Activated T-helper 17 cell treated with anti-CD3 and anti-CD28 coated beads, Interleukin-2, amount 50 U/mL, for 72 hours (primary cell): Measurements from ENCODE around the gene NAGPA. TPM values are rescaled to one million over a fixed set of nuclear protein-coding genes. Genes with fewer than 3 reads are reported as not detected.
A peak's percentile ranks its signal among the peaks of the same experiment; 100 is the strongest.

ENCODE experiments used
- ATAC-seq: fragments of 150-1000 bp; cut with Tn5 transposase; replicated peaks from 2 replicates; pipeline ENCODE4 v1.10.0; 2021; ENCODE audit warnings: mild to moderate bottlenecking, moderate library complexity
- H3K27ac Mint-ChIP-seq: one replicate; pipeline ENCODE4 v1.8.0; 2022; ENCODE audit warnings: mixed read lengths
- H3K27me3 Mint-ChIP-seq: one replicate; pipeline ENCODE4 v1.8.0; 2022; ENCODE audit warnings: mixed read lengths
- H3K36me3 Mint-ChIP-seq: one replicate; pipeline ENCODE4 v1.8.0; 2022; ENCODE audit warnings: low read depth, mild to moderate bottlenecking, mixed read lengths
- H3K4me1 Mint-ChIP-seq: one replicate; pipeline ENCODE4 v1.8.0; 2022; ENCODE audit warnings: mixed read lengths
- H3K4me3 Mint-ChIP-seq: one replicate; pipeline ENCODE4 v1.8.0; 2022; ENCODE audit warnings: mild to moderate bottlenecking, mixed read lengths
- H3K9me3 Mint-ChIP-seq: one replicate; pipeline ENCODE4 v1.8.0; 2022; ENCODE audit warnings: mixed read lengths
- total RNA-seq, 2 donors: library from RNA; stranded (reverse); gene quantifications; one replicate each; pipeline ENCODE4 v1.2.3, GENCODE V29; 2022

Gene NAGPA
- total RNA-seq, 2 donors from 2014 or later, result 8.5 to 18.6 TPM

DNA sequence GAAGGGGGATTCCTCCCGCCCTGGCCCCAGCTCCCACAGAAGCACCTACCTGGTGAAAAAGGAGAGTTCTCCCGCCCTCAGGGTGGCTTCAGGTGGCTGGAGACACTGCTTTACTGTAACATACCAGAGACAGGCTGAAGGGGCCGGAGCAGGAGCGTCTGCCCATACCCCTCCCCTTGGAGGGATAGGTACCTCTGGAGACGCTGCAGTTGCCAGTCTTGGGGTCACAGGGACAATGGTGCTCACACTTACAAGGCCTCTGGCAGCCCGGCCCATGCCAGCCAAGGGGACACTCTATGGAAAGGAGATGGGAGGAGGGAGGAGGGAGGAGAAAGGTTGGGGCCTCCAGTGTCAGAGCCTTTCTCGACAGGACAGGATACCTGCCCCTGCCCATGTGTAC is 6.6 kb downstream of the NAGPA start:
- Mint-ChIP-seq H3K4me3 (no peak overlapping the region), H3K27me3 (no peaks in the 10 kb centered on the region), H3K4me1 (no peaks in the 10 kb centered on the region), H3K9me3 (no peaks in the 10 kb centered on the region), H3K36me3 (peaks cover 5% of the 10 kb centered on the region), H3K27ac (no peak overlapping the region)
- ATAC-seq, result no peak

DNA sequence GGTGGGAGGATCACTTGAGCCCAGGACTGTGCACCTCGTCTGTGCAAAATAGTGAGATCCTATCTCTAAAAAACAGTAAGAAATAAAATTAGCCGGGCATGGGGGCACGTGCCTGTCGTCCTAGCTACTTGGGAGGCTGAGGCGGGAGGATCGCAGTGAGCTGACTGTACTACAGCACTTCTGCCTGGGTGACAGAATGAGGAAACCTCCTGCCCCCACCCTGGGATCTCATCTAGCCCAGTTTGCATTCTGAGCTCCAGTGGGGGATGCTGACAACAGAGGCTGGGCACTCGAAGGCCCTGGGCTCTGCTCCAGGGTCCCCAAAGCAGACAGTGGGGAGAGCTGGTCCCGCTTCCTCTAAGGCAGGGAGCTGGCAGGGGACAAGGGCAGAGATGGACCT is 7.1 kb downstream of the NAGPA start:
- ATAC-seq, result no peak
- Mint-ChIP-seq H3K4me1 (no peaks in the 10 kb centered on the region), H3K4me3 (no peak overlapping the region), H3K36me3 (peaks cover 5% of the 10 kb centered on the region), H3K27me3 (no peaks in the 10 kb centered on the region), H3K9me3 (no peaks in the 10 kb centered on the region), H3K27ac (no peak overlapping the region)

DNA sequence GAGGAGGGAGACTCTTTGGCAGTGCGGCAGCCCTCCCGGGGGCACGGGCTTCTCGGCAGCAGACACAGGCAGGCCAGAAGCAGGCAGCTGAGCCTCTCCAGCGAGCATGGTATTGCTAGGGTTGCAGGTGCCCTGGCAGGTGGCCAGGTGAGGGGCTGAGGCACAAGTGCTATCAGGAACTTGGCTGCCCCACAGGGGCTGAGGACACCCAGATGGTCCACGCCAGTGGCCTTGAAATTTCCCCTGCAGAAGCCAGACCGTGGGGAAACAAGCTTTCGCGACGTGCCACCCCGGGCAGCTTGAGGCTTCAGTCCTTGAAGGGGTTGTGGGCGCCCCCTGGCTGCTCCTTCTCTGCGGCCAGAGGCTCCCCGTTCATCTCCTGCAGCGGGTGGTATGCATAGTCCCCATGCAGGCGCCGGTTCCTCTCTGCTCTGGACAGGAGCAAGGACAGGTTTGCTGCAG is 8.5 kb downstream of the NAGPA start:
- ATAC-seq, result no peak
- no peaks in the 10 kb centered on the region for H3K27me3 Mint-ChIP-seq
- peaks cover 5% of the 10 kb centered on the region for H3K36me3 Mint-ChIP-seq
- no peaks in the 10 kb centered on the region for H3K9me3 Mint-ChIP-seq
- no peak overlapping the region for H3K4me3 Mint-ChIP-seq
- no peak overlapping the region for H3K27ac Mint-ChIP-seq
- H3K4me1 Mint-ChIP-seq, result no peaks in the 10 kb centered on the region

DNA sequence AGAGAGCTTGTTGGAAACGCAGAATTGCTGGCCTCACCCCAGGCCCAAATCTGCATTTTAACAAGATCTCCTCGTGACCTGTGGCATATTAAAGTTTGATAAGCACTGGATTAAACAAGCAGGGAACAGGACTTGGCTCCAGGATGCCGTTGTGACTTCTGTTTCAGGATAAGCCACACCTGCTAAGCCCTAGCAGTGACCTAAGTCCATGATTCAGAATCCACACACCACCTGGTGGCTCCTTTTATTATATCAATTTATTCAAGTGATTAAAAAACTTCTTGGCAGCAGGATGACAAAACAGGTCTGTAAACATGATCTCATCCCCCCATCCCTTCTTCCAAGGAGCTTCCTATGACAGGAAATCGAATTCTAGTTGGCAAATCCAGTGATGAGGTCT is 9.1 kb downstream of the NAGPA start:
- Mint-ChIP-seq H3K27ac (no peak overlapping the region), H3K27me3 (no peaks in the 10 kb centered on the region), H3K4me3 (no peak overlapping the region), H3K9me3 (no peaks in the 10 kb centered on the region), H3K4me1 (no peaks in the 10 kb centered on the region), H3K36me3 (peaks cover 5% of the 10 kb centered on the region)
- ATAC-seq, result no peak

DNA sequence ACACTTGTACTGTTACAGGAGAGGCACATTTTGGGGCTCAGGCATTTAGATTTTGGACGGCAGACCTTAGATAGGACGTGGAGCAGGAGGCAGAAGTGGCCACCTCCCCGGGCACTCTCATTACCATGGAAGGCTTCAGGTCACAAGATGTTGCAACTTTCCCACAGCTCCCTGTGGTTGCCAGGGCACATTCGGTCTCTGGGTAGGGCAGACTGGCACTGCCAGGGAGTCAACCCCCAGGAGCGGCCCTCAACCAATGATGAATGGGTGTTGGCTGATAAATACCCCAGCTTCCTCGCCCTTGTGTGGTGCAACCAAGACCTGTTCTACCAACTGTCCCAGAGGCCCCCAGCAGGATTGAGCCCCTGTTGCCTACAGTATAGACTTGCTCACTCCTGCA is 11.2 kb downstream of the NAGPA start:
- Mint-ChIP-seq H3K27ac (no peak overlapping the region), H3K4me1 (no peaks in the 10 kb centered on the region), H3K4me3 (no peak overlapping the region), H3K36me3 (no peaks in the 10 kb centered on the region), H3K9me3 (no peaks in the 10 kb centered on the region), H3K27me3 (no peaks in the 10 kb centered on the region)
- no peak for ATAC-seq

DNA sequence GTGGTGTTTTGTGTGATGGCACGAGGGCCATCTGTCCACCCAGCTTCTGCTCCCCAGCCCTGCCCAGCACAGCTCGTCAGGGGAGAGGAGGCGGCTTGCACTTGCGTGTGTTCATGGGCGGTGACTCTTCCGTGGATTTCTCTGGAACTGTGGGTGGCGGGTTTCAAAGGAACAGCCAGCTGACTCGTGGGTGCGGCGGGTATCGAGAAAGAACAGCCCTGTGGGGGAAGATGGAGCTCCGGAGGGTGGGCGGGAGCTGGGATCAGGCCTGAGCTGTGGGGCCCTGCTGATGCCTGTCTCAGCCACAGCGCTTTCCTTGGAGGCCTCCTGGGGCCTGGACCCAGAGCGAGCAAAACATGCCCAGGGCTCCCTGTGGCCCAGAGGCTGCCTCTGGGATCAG is 13.2 kb downstream of the NAGPA start:
- no peak for ATAC-seq
- Mint-ChIP-seq H3K4me1 (no peaks in the 10 kb centered on the region), H3K27ac (no peak overlapping the region), H3K27me3 (no peaks in the 10 kb centered on the region), H3K4me3 (no peak overlapping the region), H3K9me3 (no peaks in the 10 kb centered on the region), H3K36me3 (no peaks in the 10 kb centered on the region)

DNA sequence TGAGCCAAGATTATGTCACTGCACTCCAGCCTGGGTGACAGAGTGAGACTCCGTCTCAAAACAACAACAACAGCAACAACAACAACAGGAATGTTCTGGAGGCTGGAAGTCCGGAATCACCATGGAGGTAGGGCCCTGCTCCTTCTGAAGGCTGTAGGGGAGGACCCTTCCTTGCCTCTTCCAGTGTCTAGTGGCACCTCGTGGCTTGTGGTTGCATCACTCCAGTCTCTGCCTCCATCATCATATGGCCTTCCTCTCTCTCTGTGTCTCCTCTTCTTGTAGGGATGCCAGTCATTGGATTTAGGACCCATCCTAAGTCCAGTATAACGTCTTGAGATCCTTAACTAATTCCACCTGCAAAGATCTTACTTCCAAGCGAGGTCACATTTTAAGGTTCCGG is 14.0 kb downstream of the NAGPA start:
- no peak overlapping the region for H3K27ac Mint-ChIP-seq
- H3K4me3 Mint-ChIP-seq, result no peak overlapping the region
- H3K4me1 Mint-ChIP-seq, result no peaks in the 10 kb centered on the region
- no peak for ATAC-seq
- H3K36me3 Mint-ChIP-seq, result no peaks in the 10 kb centered on the region
- no peaks in the 10 kb centered on the region for H3K9me3 Mint-ChIP-seq
- no peaks in the 10 kb centered on the region for H3K27me3 Mint-ChIP-seq

DNA sequence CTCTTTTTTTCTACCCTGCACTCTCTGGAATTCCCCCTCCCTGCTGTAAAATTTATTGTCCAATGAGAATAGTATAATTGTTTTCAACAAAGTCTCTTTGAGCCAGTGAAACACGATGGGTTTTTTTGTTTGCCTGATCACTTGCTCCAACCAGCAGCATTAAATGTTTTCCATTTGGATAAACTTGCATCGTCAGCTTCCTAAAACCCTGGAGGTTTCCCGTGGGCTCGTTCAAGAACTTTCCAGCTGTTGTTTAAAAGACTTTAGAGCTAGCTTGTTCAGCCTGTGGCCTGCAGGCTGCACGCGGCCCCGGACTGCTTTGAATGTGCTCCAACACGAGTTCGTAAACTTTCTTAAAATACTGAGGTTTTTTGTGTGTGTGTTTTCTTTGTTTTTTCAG is 14.9 kb downstream of the NAGPA start:
- Mint-ChIP-seq H3K36me3 (no peaks in the 10 kb centered on the region), H3K27me3 (no peaks in the 10 kb centered on the region), H3K27ac (no peak overlapping the region), H3K4me1 (no peaks in the 10 kb centered on the region), H3K4me3 (no peak overlapping the region), H3K9me3 (no peaks in the 10 kb centered on the region)
- ATAC-seq, result no peak

DNA sequence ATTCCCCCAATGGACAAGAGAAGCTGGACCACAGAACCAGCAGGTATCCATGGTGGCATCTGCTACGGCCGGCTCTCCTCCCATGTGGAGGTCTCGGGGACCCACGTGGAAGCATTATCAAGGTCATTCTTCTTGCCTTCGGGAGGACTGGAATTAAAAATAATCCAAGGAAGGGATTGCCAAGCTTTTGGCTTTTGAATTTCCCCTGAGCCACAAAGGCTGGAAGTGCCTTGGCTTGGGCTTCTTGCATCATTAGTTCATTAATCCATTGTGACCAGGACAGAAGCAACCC is 16.1 kb downstream of the NAGPA start:
- Mint-ChIP-seq H3K27me3 (no peaks in the 10 kb centered on the region), H3K9me3 (no peaks in the 10 kb centered on the region), H3K4me1 (no peaks in the 10 kb centered on the region), H3K27ac (no peak overlapping the region), H3K36me3 (no peaks in the 10 kb centered on the region), H3K4me3 (no peak overlapping the region)
- no peak for ATAC-seq

DNA sequence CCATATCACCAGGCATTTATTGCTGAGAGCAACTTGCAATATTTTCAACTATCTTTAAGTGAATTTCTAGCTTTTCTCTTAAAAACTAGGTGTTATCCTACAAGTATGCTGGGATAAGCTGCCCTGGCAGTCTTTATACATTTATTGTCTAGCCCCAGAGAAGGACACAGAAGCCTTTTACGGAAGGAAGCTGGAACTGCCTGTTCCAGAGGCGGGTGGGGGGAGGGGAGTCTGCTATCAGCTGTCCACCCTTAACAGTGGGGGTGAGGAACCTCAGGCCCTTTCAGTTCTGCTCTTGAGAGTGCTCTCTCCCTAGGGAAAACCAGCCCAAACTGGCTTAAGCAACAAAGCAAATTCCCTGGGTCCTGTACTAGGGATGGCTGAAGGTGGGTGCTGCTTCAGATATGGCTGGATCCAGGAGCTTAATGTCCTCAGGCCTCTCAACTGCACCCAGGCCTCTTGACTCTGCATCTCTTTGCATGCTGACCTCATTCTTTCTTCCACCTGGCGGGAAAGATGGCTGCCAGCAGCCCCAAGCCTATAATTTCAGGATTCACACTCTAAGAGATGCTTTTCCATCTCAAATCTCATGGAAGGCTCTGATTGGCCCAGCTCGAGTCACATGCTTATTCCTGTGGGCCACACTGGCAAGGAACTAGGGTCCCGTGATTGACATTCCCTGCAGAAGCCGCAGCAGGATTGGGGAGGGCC is 16.6 kb downstream of the NAGPA start:
- Mint-ChIP-seq H3K27ac (no peak overlapping the region), H3K4me3 (no peak overlapping the region), H3K27me3 (no peaks in the 10 kb centered on the region), H3K36me3 (no peaks in the 10 kb centered on the region), H3K9me3 (no peaks in the 10 kb centered on the region), H3K4me1 (no peaks in the 10 kb centered on the region)
- no peak for ATAC-seq

DNA sequence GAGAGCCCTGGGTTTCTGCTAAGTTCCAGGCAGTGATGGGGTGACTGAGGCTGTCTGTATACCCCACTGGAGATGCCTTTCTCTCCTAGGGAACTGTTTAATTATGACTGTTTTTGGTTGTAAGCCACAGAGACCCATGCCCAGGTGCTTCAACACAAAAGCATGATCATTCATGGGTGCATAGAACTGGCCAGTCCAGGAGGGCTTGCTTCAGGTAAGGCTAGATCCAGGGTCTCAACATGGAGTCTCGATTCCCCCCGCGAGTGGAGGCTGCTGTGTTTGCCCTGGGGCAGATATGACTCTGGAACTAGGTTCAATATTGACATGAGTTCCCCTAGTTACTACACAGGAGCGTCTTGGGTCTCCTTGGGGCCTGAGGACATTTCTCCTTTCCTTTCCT is 17.8 kb downstream of the NAGPA start:
- H3K36me3 Mint-ChIP-seq, result no peaks in the 10 kb centered on the region
- no peak overlapping the region for H3K4me3 Mint-ChIP-seq
- ATAC-seq, result no peak
- H3K9me3 Mint-ChIP-seq, result no peaks in the 10 kb centered on the region
- H3K27ac Mint-ChIP-seq, result no peak overlapping the region
- no peaks in the 10 kb centered on the region for H3K4me1 Mint-ChIP-seq
- no peaks in the 10 kb centered on the region for H3K27me3 Mint-ChIP-seq

DNA sequence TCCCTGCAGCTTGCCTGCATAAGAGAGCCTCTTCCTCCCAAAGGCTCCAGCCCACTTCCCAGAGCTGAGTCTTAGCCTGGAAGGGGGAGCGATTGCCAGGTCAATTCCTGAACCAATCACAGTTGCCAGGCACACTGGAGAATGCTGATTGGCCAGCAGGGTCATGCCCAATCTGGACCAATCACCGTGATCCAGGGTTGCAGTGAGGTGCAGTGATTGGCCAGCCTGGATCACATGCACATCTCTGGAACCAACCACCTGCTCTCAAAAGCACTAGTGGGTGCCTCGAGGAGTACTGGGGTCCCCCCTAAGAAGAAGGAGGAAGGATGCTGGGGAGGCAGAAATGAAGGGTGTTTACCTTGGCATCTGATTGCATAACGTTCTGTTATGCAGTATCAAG is 18.4 kb downstream of the NAGPA start:
- H3K4me1 Mint-ChIP-seq, result no peaks in the 10 kb centered on the region
- H3K36me3 Mint-ChIP-seq, result no peaks in the 10 kb centered on the region
- no peak overlapping the region for H3K27ac Mint-ChIP-seq
- no peaks in the 10 kb centered on the region for H3K27me3 Mint-ChIP-seq
- H3K4me3 Mint-ChIP-seq, result no peak overlapping the region
- peak; percentile 28 for ATAC-seq
- no peaks in the 10 kb centered on the region for H3K9me3 Mint-ChIP-seq

DNA sequence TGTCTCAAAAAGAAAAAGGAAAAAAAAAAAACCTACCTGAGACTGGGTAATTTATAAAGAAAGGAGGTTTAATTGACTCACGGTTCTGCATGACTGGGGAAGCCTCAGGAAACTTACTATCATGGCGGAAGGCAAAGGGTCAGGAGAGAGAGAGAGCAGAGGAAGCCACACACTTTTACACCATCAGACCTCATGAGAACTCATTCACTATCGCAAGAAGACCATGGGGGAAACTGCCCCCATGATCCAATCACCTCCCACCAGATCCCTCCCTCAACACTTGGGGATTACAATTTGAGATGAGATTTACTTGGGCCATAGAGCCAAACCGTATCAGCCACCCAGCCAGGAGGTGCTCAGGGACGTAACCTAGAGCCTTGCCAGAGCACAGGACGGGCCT is 20.8 kb downstream of the NAGPA start:
- no peak overlapping the region for H3K27ac Mint-ChIP-seq

DNA sequence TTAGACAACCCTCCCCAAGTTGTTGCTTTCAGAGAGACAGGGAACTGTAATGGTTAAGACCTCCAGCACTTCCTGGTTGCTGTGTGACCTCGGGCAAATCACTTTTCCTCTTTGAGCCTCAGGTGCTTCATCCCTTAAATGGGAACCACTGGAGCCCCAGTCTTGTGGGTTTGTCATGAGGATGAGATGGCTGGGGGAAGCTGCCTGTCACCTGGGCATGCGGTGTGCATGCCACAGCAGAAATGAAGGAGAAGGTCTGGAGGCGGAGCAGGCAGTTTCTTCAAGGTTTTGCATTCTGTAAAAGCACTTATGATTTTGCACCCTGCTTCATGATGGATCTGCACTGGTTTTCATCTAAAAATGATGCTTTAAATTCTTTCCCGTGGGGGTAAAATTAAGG is 22.1 kb downstream of the NAGPA start:
- H3K27ac Mint-ChIP-seq, result no peak overlapping the region

More for the DNA sequence above, 20.8 kb downstream of the NAGPA start:
- H3K9me3 Mint-ChIP-seq, result no peaks in the 10 kb centered on the region
- H3K36me3 Mint-ChIP-seq, result no peaks in the 10 kb centered on the region
- no peak for ATAC-seq
- H3K4me1 Mint-ChIP-seq, result no peaks in the 10 kb centered on the region
- no peak overlapping the region for H3K4me3 Mint-ChIP-seq
- H3K27me3 Mint-ChIP-seq, result peaks cover 8% of the 10 kb centered on the region

DNA sequence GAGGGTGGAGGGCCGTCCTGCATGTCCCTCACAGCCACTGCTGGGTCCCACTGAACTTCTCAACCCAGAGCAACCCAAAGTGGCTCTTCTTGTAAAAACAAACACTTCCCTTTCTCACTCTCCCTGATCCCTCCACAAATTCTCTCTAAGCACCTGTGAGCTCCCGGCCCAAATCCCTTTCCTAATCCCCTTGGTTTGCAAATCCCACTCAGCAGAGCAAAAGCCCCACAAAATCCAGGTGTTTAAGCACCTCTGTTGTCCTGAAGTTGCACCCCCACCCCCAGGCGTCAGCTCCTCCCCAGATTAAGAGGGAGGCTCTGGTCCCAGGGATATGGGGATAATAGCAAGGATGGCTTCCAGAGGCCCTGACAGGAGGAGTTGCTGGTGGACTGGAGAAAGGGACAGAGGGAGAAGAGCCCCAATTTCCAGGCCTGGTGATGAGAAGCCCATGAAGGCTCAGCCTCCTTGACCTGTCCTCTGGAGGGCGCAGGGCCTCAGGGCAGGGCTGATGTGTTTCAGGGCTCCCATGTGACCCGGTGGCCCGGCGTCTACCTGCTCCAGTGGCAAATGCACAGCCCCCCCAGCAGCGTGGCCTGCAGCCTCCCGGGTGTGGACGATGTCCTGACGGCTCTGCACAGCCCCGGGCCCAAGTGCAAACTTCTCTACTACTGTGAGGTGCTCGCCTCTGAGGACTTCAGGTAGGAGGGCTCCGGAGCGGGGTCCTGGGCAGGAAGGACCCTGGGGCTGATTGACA is 23.0 kb downstream of the NAGPA start:
- ATAC-seq, result no peak
- no peaks in the 10 kb centered on the region for H3K36me3 Mint-ChIP-seq
- H3K9me3 Mint-ChIP-seq, result no peaks in the 10 kb centered on the region
- no peak overlapping the region for H3K27ac Mint-ChIP-seq
- no peak overlapping the region for H3K4me3 Mint-ChIP-seq
- H3K27me3 Mint-ChIP-seq, result peaks cover 8% of the 10 kb centered on the region
- H3K4me1 Mint-ChIP-seq, result no peaks in the 10 kb centered on the region

More for the DNA sequence above, 22.1 kb downstream of the NAGPA start:
- Mint-ChIP-seq H3K4me1 (no peaks in the 10 kb centered on the region), H3K27me3 (peaks cover 8% of the 10 kb centered on the region), H3K9me3 (no peaks in the 10 kb centered on the region), H3K36me3 (no peaks in the 10 kb centered on the region), H3K4me3 (no peak overlapping the region)
- ATAC-seq, result no peak
